H1 (cell line): ENCODE results near the gene ARCN1. TPM values are rescaled to one million over a fixed set of nuclear protein-coding genes. Genes with fewer than 3 reads are reported as not detected.

ENCODE experiments used
- CTCF ChIA-PET: fragments of 300-600 bp; sonication (Branson Sonifier 250); formaldehyde crosslinking; loops from one replicate; lab custom pipeline; 2021; ENCODE audit not compliant: partially characterized antibody; lab: Charles Lee
- POLR2A ChIA-PET: fragments of 300-600 bp; sonication (Branson Sonifier 250); formaldehyde crosslinking; loops from one replicate; lab custom pipeline; 2021; ENCODE audit warnings: inconsistent platforms; ENCODE audit not compliant: partially characterized antibody; lab: Charles Lee
- DNase-seq, 2 experiments: peaks; one replicate each; pipeline versions ENCODE4 v3.0.0 to v3.0.0-alpha.2; 2010 to 2022; ENCODE audit warnings: low spot score in 2 of 2, low read depth in 1 of 2, mixed read lengths in 1 of 2
- FAIRE-seq: peaks from 2 replicates; lab custom pipeline; 2011; peaks lifted over from hg19 to GRCh38; lab: Jason Lieb, UNC
- H2AFZ ChIP-seq: 2 replicates; pipeline ENCODE4 v1.8.1; 2012; ENCODE audit warnings: low read length, inconsistent platforms
- H2AK5ac ChIP-seq: 2 replicates; pipeline ENCODE4 v1.6.1; 2013; ENCODE audit warnings: low read depth, low read length
- H2BK120ac ChIP-seq: replicated peaks from 2 replicates; pipeline ENCODE3; 2013; ENCODE audit warnings: low read depth, low read length, inconsistent platforms
- H2BK12ac ChIP-seq: 2 replicates; pipeline ENCODE4 v1.6.1; 2013; ENCODE audit warnings: low read depth, low read length
- H2BK15ac ChIP-seq: 2 replicates; pipeline ENCODE4 v1.6.1; 2013; ENCODE audit warnings: low read length
- H2BK20ac ChIP-seq: 2 replicates; pipeline ENCODE4 v1.6.1; 2013; ENCODE audit warnings: low read length
- H2BK5ac ChIP-seq: 2 replicates; pipeline ENCODE4 v1.6.1; 2013; ENCODE audit warnings: low read depth, low read length
- H3K14ac ChIP-seq: 2 replicates; pipeline ENCODE4 v1.6.1; 2013; ENCODE audit warnings: inconsistent platforms; ENCODE audit not compliant: insufficient read length
- H3K18ac ChIP-seq: 2 replicates; pipeline ENCODE4 v1.6.1; 2013; ENCODE audit warnings: low read length; ENCODE audit errors: extremely low read depth
- H3K23ac ChIP-seq: 2 replicates; pipeline ENCODE4 v1.6.1; 2013; ENCODE audit warnings: inconsistent platforms; ENCODE audit not compliant: insufficient read length
- H3K23me2 ChIP-seq: 2 replicates; pipeline ENCODE4 v1.6.1; 2013; ENCODE audit warnings: low read depth, low read length
- H3K27ac ChIP-seq: 2 replicates; pipeline ENCODE4 v1.6.1; 2011; ENCODE audit warnings: low read depth, low read length, inconsistent platforms
- H3K27me3 ChIP-seq, 4 experiments: replicated peaks in 1 of 4; 1 replicate in 1 of 4; 2 replicates in 3 of 4; pipeline versions ENCODE4 v1.6.1 to v1.8.1; 2011 to 2013; ENCODE audit warnings: low read length in 3 of 4, mild to moderate bottlenecking in 3 of 4, inconsistent platforms in 2 of 4, mixed read lengths in 2 of 4, moderate library complexity in 1 of 4; ENCODE audit not compliant: control insufficient read depth in 3 of 4, insufficient read depth in 3 of 4; ENCODE audit errors: extremely low read depth in 1 of 4
- H3K36me3 ChIP-seq, 4 experiments: 2 replicates each; pipeline versions ENCODE4 v1.6.1 to v1.8.1; 2011 to 2013; ENCODE audit warnings: mild to moderate bottlenecking in 4 of 4, low read length in 3 of 4, moderate library complexity in 2 of 4, control low read depth in 1 of 4, inconsistent platforms in 1 of 4; ENCODE audit not compliant: insufficient read depth in 4 of 4, control insufficient read depth in 2 of 4
- H3K4ac ChIP-seq: replicated peaks from 2 replicates; pipeline ENCODE3; 2013; ENCODE audit warnings: low read length, low read depth, mixed read lengths, inconsistent platforms; ENCODE audit not compliant: insufficient read length
- H3K4me1 ChIP-seq, 4 experiments: replicated peaks in 1 of 4; 1 replicate in 1 of 4; 2 replicates in 3 of 4; pipeline versions ENCODE4 v1.6.1 to v1.8.1; 2011 to 2013; ENCODE audit warnings: low read length in 3 of 4, inconsistent platforms in 2 of 4, mixed read lengths in 1 of 4; ENCODE audit not compliant: insufficient read depth in 4 of 4, control insufficient read depth in 3 of 4
- H3K4me2 ChIP-seq, 2 experiments: 2 replicates each; pipeline versions ENCODE4 v1.6.1 to v1.8.1; 2011 to 2013; ENCODE audit warnings: low read depth in 2 of 2, low read length in 2 of 2, control low read depth in 1 of 2, inconsistent platforms in 1 of 2, mild to moderate bottlenecking in 1 of 2; ENCODE audit not compliant: insufficient read depth in 1 of 2
- H3K4me3 ChIP-seq, 4 experiments: fragments of 200-600, 300-600 bp in 1 of 4; sonication (generic), shearing (Covaris generic), sonication (Bioruptor Twin) in 1 of 4; 2 replicates each; pipeline versions ENCODE4 v1.5.1 to v1.8.1; 2011 to 2016; ENCODE audit warnings: low read length in 4 of 4, low read depth in 3 of 4, control low read depth in 2 of 4, inconsistent platforms in 2 of 4, mild to moderate bottlenecking in 2 of 4, mixed read lengths in 1 of 4, moderate library complexity in 1 of 4; ENCODE audit not compliant: insufficient read depth in 2 of 4; ENCODE audit errors: extremely low read depth in 1 of 4
- H3K56ac ChIP-seq: replicated peaks from 2 replicates; pipeline ENCODE3; 2013; ENCODE audit warnings: low read depth, mild to moderate bottlenecking, mixed read lengths, low read length, inconsistent platforms; ENCODE audit not compliant: insufficient read length
- H3K79me1 ChIP-seq: 2 replicates; pipeline ENCODE4 v1.6.1; 2013; ENCODE audit warnings: low read depth, low read length, control low read depth
- H3K79me2 ChIP-seq, 2 experiments: 2 replicates each; pipeline versions ENCODE4 v1.6.1 to v1.8.1; 2012 to 2013; ENCODE audit warnings: low read length in 2 of 2, mild to moderate bottlenecking in 2 of 2, inconsistent platforms in 1 of 2; ENCODE audit not compliant: insufficient read depth in 2 of 2, control insufficient read depth in 1 of 2
- H3K9ac ChIP-seq, 4 experiments: replicated peaks in 1 of 4; 1 replicate in 1 of 4; 2 replicates in 3 of 4; pipeline versions ENCODE4 v1.6.1 to v1.8.1; 2011 to 2013; ENCODE audit warnings: low read depth in 3 of 4, low read length in 3 of 4, control low read depth in 2 of 4, mild to moderate bottlenecking in 2 of 4, moderate library complexity in 2 of 4, inconsistent platforms in 1 of 4; ENCODE audit errors: extremely low read depth in 1 of 4
- H3K9me3 ChIP-seq, 2 experiments: 2 replicates each; pipeline versions ENCODE4 v1.6.1 to v1.8.1; 2012 to 2013; ENCODE audit warnings: mild to moderate bottlenecking in 2 of 2, moderate library complexity in 2 of 2, control low read depth in 1 of 2, inconsistent platforms in 1 of 2, low read depth in 1 of 2, low read length in 1 of 2, mixed read lengths in 1 of 2; ENCODE audit not compliant: insufficient read depth in 2 of 2
- H4K20me1 ChIP-seq, 2 experiments: replicated peaks in 1 of 2; 2 replicates each; pipeline versions ENCODE3 to v1.8.1; 2011 to 2013; ENCODE audit warnings: inconsistent platforms in 2 of 2, low read length in 2 of 2, mild to moderate bottlenecking in 1 of 2; ENCODE audit not compliant: insufficient read depth in 2 of 2, control insufficient read depth in 1 of 2
- H4K5ac ChIP-seq: 2 replicates; pipeline ENCODE4 v1.6.1; 2013; ENCODE audit warnings: low read length, low read depth, mixed read lengths, inconsistent platforms; ENCODE audit not compliant: insufficient read length
- H4K8ac ChIP-seq: 2 replicates; pipeline ENCODE4 v1.8.0; 2013; ENCODE audit warnings: mild to moderate bottlenecking, moderate library complexity, low read length, inconsistent platforms; ENCODE audit not compliant: insufficient read depth; ENCODE audit errors: extremely low read depth
- H4K91ac ChIP-seq: replicated peaks from 2 replicates; pipeline ENCODE3; 2013; ENCODE audit warnings: low read length, mixed read lengths, inconsistent platforms; ENCODE audit not compliant: insufficient read length
- BRCA1 ChIP-seq: IDR thresholded peaks from 2 replicates; pipeline ENCODE4 v1.6.1; 2012; ENCODE audit warnings: low read depth, low read length, improper control_type of control experiment
- CHD1 ChIP-seq: IDR thresholded peaks from 2 replicates; pipeline ENCODE4 v1.6.1; 2012; ENCODE audit warnings: low read depth, low read length, improper control_type of control experiment
- CHD2 ChIP-seq: IDR thresholded peaks from 2 replicates; pipeline ENCODE4 v1.6.1; 2012; ENCODE audit warnings: low read length, improper control_type of control experiment
- KDM1A ChIP-seq: fragments of 200-600, 300-600 bp; sonication (generic); IDR thresholded peaks from 2 replicates; pipeline ENCODE4 v1.7.1; 2016; ENCODE audit warnings: mild to moderate bottlenecking, low read length, borderline replicate concordance
- MAX ChIP-seq: IDR thresholded peaks from 2 replicates; pipeline ENCODE4 v1.6.1; 2012; ENCODE audit warnings: inconsistent platforms
- PHF8 ChIP-seq: fragments of 200-600 bp; sonication (generic); conservative IDR thresholded peaks from 2 replicates; pipeline ENCODE4 v1.7.1; 2012; ENCODE audit warnings: low read depth, mild to moderate bottlenecking, inconsistent platforms, low read length, moderate library complexity
- POLR2A ChIP-seq, 2 experiments: IDR thresholded peaks; 1 replicate in 1 of 2; 2 replicates in 1 of 2; pipeline ENCODE4 v1.6.1; 2011; ENCODE audit warnings: low read depth in 2 of 2, low read length in 2 of 2, mild to moderate bottlenecking in 2 of 2; ENCODE audit errors: control extremely low read depth in 1 of 2
- POLR2AphosphoS5 ChIP-seq: IDR thresholded peaks from 2 replicates; pipeline ENCODE4 v1.6.1; 2011; ENCODE audit warnings: low read depth, low read length
- POU5F1 ChIP-seq: IDR thresholded peaks from 2 replicates; pipeline ENCODE4 v1.6.1; 2011; ENCODE audit warnings: low read depth, mild to moderate bottlenecking, low read length, moderate library complexity
- SAP30 ChIP-seq: fragments of 300-600 bp; sonication (generic); IDR thresholded peaks from 2 replicates; pipeline ENCODE4 v1.7.1; 2012; ENCODE audit warnings: low read length, moderate library complexity, mild to moderate bottlenecking, inconsistent platforms; ENCODE audit not compliant: insufficient read depth, insufficient replicate concordance
- TAF7 ChIP-seq: optimal IDR thresholded peaks from 2 replicates; pipeline ENCODE3; 2011; ENCODE audit warnings: low read depth, mild to moderate bottlenecking, inconsistent platforms, low read length, moderate library complexity, borderline replicate concordance
- ZNF274 ChIP-seq: IDR thresholded peaks from 2 replicates; pipeline ENCODE4 v1.7.0; 2012; ENCODE audit warnings: low read length, borderline replicate concordance; ENCODE audit errors: extremely low read depth
- WGBS, 2 experiments: shearing (Covaris generic) in 1 of 2; methylation state at CpG; one replicate each; pipeline versions ENCODE4 v1.1.6 to v1.1.7; 2013 to 2015; ENCODE audit warnings: low lambda C conversion rate in 2 of 2, mixed read lengths in 2 of 2, inconsistent platforms in 1 of 2, low coverage in 1 of 2, missing lambda C conversion rate in 1 of 2; ENCODE audit not compliant: insufficient replicate concordance in 2 of 2, insufficient coverage in 1 of 2, insufficient read length in 1 of 2; ENCODE audit errors: extremely low coverage in 1 of 2, missing lambda C conversion rate in 1 of 2; 5-methylcytosine and 5-hydroxymethylcytosine counted together
- polyA plus RNA-seq, 7 experiments: library from polyadenylated mRNA; depleted of rRNA in 3 of 7; stranded (reverse) in 5 of 7; unstranded in 2 of 7; fragments of >200 nt in 5 of 7; fragments of 200-250 nt in 2 of 7; gene quantifications; 1 replicate in 5 of 7; 2 replicates in 1 of 7; 4 replicates in 1 of 7; pipeline versions ENCODE4 v1.2.1 to v1.2.3, GENCODE V29; 2011 to 2013; ENCODE audit warnings: missing spikeins in 2 of 7, mixed read lengths in 2 of 7
- total RNA-seq: library from RNA; stranded (reverse); fragmentation: NEBNext Ultra II Directional; extraction: Animal tissue kit (Norgen Biotek cat#: 25700); gene quantifications from 2 replicates; pipeline ENCODE4 v1.2.1, GENCODE V29; 2021

Gene ARCN1
- total and polyA plus RNA-seq, 2 of the 8 experiments (the other 6 are each of a cell fraction or from before 2014, with no cell fraction given): 132 to 146 TPM

- Histone ChIP-seq H2BK20ac (no peak overlapping the region), H2BK12ac (no peak overlapping the region), H2AFZ (no peak overlapping the region), H2BK120ac (no peak overlapping the region), H3K36me3 (peaks cover 20 to 69% (median 53%) of the 10 kb centered on the region in 4 experiments), H2BK15ac (no peak overlapping the region), H4K91ac (no peak overlapping the region), H3K9me3 (no peaks in the 10 kb centered on the region), H3K23me2 (no peaks in the 10 kb centered on the region), H4K5ac (no peak overlapping the region), H3K4me2 (no peak overlapping the region), H2BK5ac (peak overlapping the region; percentile 60; the same call in 1 of the 2 replicates), H3K14ac (no peak overlapping the region), H4K20me1 (peaks cover 0 to 9% of the 10 kb centered on the region in 2 experiments), H4K8ac (no peak overlapping the region), H3K56ac (no peak overlapping the region), H3K4ac (no peak overlapping the region), H3K4me3 (no peak overlapping the region), H3K23ac (no peak overlapping the region), H2AK5ac (no peak overlapping the region), H3K79me2 (no peaks in the 10 kb centered on the region), H3K4me1 (no peaks in the 10 kb centered on the region), H3K79me1 (peaks cover 3% of the 10 kb centered on the region; the same call in 1 of the 2 replicates), H3K27ac (no peak overlapping the region), H3K27me3 (no peaks in the 10 kb centered on the region), H3K18ac (no peak overlapping the region), H3K9ac (no peak overlapping the region)
- TF ChIP-seq PHF8 (no peak), TAF7 (no peak), CHD1 (no peak), KDM1A (no peak), POLR2A (IDR thresholded peaks at IDR 0.05; ENCODE audit: control extremely low read depth in 1 of 2, low read depth in 2 of 2, low read length in 2 of 2) (no peak), SAP30 (no peak), POLR2AphosphoS5 (no peak), POU5F1 (no peak), ZNF274 (no peak), BRCA1 (no peak), MAX (no peak), CHD2 (no peak)
- FAIRE-seq (no peak), DNase-seq (no peak)
- ChIA-PET POLR2A (interaction anchor here (7.7 to 25.8 kb wide), 3 partner anchors 10 to 30 kb away, joined by 71 to 574 read pairs (median 271); partner anchors contain the start of gene PHLDB1), CTCF (interaction anchor here (0.7 to 19.1 kb wide), 6 partner anchors 9 to 45 kb away, joined by 3 to 435 read pairs (median 8); partner anchors contain the start of gene PHLDB1)
- WGBS, 2 experiments: 91% methylated on average over 22 of the region's 24 CpGs; no CpG with 5 or more reads in 1 of the 2 experiments
Measured at GRCh38 chr11:118645066-118645715, 73.0 kb downstream of the ARCN1 start.
